Testis (tissue), 3 donors: Measurements from ENCODE around the gene KCND3. TPM values are rescaled to one million over a fixed set of nuclear protein-coding genes. Genes with fewer than 3 reads are reported as not detected.

Source experiments
- DNase-seq: peaks from one replicate; pipeline ENCODE4 v3.0.0-alpha.2; 2019
- H3K27ac ChIP-seq, 2 donors: fragments of 200-600 bp; sonication (generic); one replicate each; pipeline ENCODE4 v1.5.1; 2019
- H3K27me3 ChIP-seq: fragments of 200-600 bp; sonication (generic); one replicate; pipeline ENCODE4 v1.5.1; 2019
- H3K36me3 ChIP-seq: fragments of 200-600 bp; sonication (generic); one replicate; pipeline ENCODE4 v1.5.1; 2017; ENCODE audit warnings: low read depth; ENCODE audit errors: missing control alignments
- H3K4me1 ChIP-seq: fragments of 200-600 bp; sonication (generic); one replicate; pipeline ENCODE4 v1.5.1; 2019
- H3K4me3 ChIP-seq, 2 donors: fragments of 200-600 bp; sonication (generic); one replicate each; pipeline ENCODE4 v1.5.1; 2017 to 2019
- H3K9me3 ChIP-seq: fragments of 200-600 bp; sonication (generic); one replicate; pipeline ENCODE4 v1.5.1; 2017
- CTCF ChIP-seq, 3 experiments: fragments of 450-650 bp in 2 of 3; fragments of 200-600 bp in 1 of 3; sonication (generic) in 1 of 3; IDR thresholded peaks; one replicate each; pipeline ENCODE4 v1.5.1; 2016 to 2019; ENCODE audit warnings: antibody characterized with exemption in 3 of 3, mild to moderate bottlenecking in 2 of 3, moderate library complexity in 1 of 3
- POLR2A ChIP-seq: fragments of 450-650 bp; IDR thresholded peaks from one replicate; pipeline ENCODE4 v1.6.1; 2017; ENCODE audit warnings: antibody characterized with exemption, mild to moderate bottlenecking, moderate library complexity
- WGBS, 2 donors: methylation state at CpG; one replicate each; pipeline ENCODE4 v1.1.5; 2018; 5-methylcytosine and 5-hydroxymethylcytosine counted together
- intact Hi-C: fragments of 100-400 bp; cut with DNase I; formaldehyde crosslinking; loops from one replicate; pipeline ENCODE4 v1.15.1; 2023; ENCODE audit warnings: low total_unique reads
- polyA plus RNA-seq: library from polyadenylated mRNA; stranded (reverse); fragments of 350-450 nt; fragmentation: Illumina TruSeq; extraction: RNeasy Lipid Tissue Mini Kit (QIAGEN cat#74804); gene quantifications from one replicate; pipeline ENCODE4 v1.2.3, GENCODE V29; 2014; ENCODE audit warnings: low read depth, low replicate concordance; ENCODE audit not compliant: insufficient read depth
- total RNA-seq, 2 donors: library from RNA; depleted of rRNA; stranded (reverse); fragments of >200 nt; gene quantifications; one replicate each; pipeline ENCODE4 v1.2.3, GENCODE V29; 2016

Gene KCND3
- total and polyA plus RNA-seq, 3 donors from 2014 or later, result 5.5 to 6.6 (median 6.0) TPM

- no peak overlapping the region for H3K4me3 ChIP-seq
- 56 to 68% methylated on average over 1 of the region's 1 CpG for WGBS, 2 donors
- DNase-seq, result no peak
- no peak overlapping the region for H3K27ac ChIP-seq
- peaks cover 5% of the 10 kb centered on the region for H3K4me1 ChIP-seq
- TF ChIP-seq CTCF (IDR thresholded peaks at IDR 0.05), result no peak
- TF ChIP-seq POLR2A, result no peak
- no peaks in the 10 kb centered on the region for H3K36me3 ChIP-seq
- intact Hi-C loops, result no loop called here
- H3K9me3 ChIP-seq, result no peaks in the 10 kb centered on the region
- H3K27me3 ChIP-seq, result no peaks in the 10 kb centered on the region
Observed at GRCh38 chr1:111971396-111971795, 18.1 kb downstream of the KCND3 start.

- DNase-seq, result no peak
- no peak overlapping the region for H3K27ac ChIP-seq
- intact Hi-C loops, result no loop called here
- H3K27me3 ChIP-seq, result no peaks in the 10 kb centered on the region
- no peaks in the 10 kb centered on the region for H3K36me3 ChIP-seq
- TF ChIP-seq CTCF (IDR thresholded peaks at IDR 0.05) (no peak), POLR2A (no peak)
- no peak overlapping the region for H3K4me3 ChIP-seq
- 65 to 90% methylated on average over 3 to 4 of the region's 4 CpGs for WGBS, 2 donors
- no peaks in the 10 kb centered on the region for H3K9me3 ChIP-seq
- H3K4me1 ChIP-seq, result peaks cover 5% of the 10 kb centered on the region
Observed at GRCh38 chr1:111968511-111968910, 21.0 kb downstream of the KCND3 start.

GRCh38 chr1:111967886-111968285, 21.6 kb downstream of the KCND3 start:
- TF ChIP-seq POLR2A (no peak), CTCF (IDR thresholded peaks at IDR 0.05) (no peak)
- H3K4me1 ChIP-seq, result peaks cover 5% of the 10 kb centered on the region
- intact Hi-C loops, result no loop called here
- no peaks in the 10 kb centered on the region for H3K9me3 ChIP-seq
- 62 to 77% methylated on average over 3 of the region's 3 CpGs for WGBS, 2 donors
- H3K27ac ChIP-seq, result peak overlapping the region in 1 of 2 donors; percentile 26
- DNase-seq, result peak; percentile 69
- H3K4me3 ChIP-seq, result no peak overlapping the region
- no peaks in the 10 kb centered on the region for H3K27me3 ChIP-seq
- H3K36me3 ChIP-seq, result no peaks in the 10 kb centered on the region

GRCh38 chr1:111967067-111967690, 22.3 kb downstream of the KCND3 start:
- WGBS, 2 donors, result 60 to 64% methylated on average over 13 of the region's 13 CpGs
- TF ChIP-seq CTCF (IDR thresholded peaks at IDR 0.05) (no peak), POLR2A (no peak)
- DNase-seq, result peak; percentile 69

More at GRCh38 chr1:111967067-111967690, 22.3 kb downstream of the KCND3 start:
- Histone ChIP-seq H3K4me1 (peaks cover 5% of the 10 kb centered on the region), H3K36me3 (no peaks in the 10 kb centered on the region), H3K4me3 (no peak overlapping the region), H3K9me3 (no peaks in the 10 kb centered on the region), H3K27me3 (no peaks in the 10 kb centered on the region), H3K27ac (no peak overlapping the region)
- intact Hi-C loops, result no loop called here
